GM21528 (cell line): ENCODE data around the gene VAV1.
A peak's percentile ranks its signal among the peaks of the same experiment; 100 is the strongest.
"Not testable (repeated sequence)": the region's sequence is repeated elsewhere in the genome, so short reads cannot be mapped to it uniquely, and the experiment has no call there.

Experiments
- ATAC-seq: cut with Tn5 transposase; IDR thresholded peaks from one replicate; pipeline ENCODE4 v1.9.1; 2021; ENCODE audit warnings: mild to moderate bottlenecking, moderate library complexity; ENCODE audit not compliant: unreplicated experiment, low FRiP score

Gene VAV1

DNA sequence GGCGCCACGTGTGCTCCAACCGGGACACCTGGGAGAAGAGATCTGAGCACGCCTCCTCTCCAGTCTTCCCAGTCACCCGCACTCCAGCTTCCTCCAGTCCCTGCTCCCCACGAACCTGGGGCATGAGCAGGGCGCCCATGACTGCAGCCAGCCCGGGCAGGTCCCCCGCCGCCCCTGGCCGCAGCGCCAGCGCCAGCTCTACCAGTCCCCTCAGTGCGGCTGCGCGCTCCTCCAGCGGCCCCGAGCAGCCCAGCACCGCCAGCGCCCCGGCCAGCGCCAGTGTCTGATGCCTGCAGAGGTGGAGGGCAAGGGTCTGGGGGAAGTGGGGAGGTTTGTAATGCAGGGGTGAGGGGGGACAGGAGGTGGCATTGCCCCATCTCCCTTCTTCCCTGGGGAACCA is 18.4 kb upstream of the VAV1 start:
- no peak for ATAC-seq

DNA sequence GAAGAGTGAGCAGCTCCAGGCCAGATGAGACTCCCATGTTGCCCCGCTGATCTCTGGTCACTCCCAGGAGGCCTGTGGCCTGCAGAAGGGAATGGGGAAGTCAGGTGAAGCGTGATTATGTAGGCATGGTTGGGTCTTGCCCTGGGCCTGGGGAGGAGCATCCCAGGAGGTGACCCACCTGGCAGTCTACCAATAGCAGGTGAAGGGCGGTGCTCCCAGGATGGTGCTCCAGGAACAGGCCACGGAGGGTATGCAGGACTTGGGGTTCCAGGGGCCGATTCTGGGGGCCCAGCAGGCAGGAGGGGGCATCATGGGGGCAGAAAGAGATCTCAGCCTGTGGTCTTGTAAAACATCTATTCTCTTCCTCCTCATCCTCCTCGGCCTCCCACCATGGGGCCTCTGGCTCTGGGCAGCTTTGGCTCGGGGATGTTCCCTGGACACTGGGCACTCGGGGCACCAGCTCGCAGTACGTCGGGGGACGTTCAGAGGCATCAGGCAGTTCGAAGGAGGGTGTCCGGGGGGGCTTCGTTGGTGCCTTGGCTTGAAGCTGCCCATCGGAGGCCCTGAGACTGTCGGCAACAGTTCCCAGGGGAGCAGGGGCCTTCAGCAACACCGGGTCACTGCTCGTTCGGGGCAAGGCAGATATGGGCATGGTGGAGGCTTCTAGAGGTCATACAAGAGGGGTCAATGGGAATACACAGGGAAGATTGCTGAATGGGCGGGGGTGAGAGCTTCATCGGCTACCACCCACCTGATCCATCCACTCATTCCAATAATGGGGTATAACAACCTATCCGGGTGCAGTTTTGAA is 17.6 kb upstream of the VAV1 start:
- ATAC-seq: no peak

DNA sequence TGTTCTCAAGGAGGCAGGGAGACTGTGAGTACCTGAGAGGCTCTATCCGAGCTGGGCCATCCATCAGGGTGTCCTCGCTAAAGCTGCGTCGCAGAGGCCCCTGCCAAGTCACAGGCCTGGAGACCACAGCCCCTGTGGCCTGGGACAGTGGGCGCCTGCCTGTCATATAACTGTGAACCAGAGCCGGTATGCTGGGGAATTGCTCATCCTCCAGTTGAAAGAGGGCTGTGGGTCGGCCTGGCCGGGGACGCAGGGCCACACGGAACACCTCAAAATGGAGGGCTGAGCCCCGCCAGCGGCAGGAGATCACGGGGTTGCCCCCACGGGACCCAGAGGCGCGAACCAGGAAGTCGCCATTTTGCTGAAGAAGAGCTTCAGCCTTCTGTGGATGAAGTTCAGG is 11.9 kb upstream of the VAV1 start:
- ATAC-seq: no peak

DNA sequence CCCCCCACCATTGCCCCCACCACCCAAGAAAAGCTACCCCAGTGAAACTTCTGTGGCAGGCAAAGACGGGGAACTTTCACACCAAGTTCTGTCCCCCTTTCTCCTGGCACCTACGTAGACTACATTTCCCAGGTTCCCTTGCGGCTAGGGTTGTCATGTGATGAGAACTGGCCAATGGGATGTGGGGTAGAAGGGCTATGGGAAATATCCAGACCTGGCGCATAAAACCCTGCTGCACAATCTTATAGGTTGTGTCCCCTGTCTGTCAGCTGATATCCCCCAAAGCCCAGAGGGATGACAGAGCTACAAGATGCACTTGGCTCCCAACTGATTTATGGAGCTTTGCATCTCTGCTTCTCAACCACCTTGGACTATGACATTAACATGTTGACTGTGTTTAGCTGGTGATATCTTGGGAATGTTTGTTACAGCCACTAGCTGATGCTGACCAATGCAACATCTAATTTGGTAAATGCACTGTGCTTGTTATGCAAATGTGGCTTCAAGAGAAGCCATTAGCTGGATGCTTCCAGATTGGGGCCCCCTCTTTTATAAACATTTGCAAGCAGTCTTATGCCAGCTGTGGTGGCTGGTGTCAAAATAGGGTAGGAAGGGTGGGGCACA is 11.3 kb upstream of the VAV1 start:
- no peak for ATAC-seq

DNA sequence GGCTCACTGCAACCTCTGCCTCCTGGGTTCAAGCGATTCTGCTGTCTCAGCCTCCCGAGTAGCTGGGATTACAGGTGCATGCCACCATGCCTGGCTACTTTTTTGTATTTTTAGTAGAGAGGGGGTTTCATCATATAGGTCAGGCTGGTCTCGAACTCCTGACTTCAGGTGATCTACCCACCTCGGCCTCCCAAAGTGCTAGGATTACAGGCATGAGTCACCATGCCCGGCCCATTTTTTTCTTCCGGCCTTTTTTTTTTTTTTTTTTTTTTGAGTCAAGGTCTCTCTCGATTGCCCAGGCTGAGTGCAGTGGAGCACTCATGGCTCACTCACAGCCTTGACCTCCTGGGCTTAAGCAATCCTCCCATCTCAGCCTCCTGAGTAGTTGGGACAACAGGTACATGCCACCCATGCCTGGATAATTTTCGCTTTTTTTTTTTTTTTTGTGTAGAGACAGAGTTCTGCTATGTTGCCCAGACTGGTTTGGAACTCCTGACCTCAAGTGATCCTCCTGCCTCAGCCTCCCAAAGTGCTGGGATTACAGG is 10.2 kb upstream of the VAV1 start:
- ATAC-seq: not testable (repeated sequence)

DNA sequence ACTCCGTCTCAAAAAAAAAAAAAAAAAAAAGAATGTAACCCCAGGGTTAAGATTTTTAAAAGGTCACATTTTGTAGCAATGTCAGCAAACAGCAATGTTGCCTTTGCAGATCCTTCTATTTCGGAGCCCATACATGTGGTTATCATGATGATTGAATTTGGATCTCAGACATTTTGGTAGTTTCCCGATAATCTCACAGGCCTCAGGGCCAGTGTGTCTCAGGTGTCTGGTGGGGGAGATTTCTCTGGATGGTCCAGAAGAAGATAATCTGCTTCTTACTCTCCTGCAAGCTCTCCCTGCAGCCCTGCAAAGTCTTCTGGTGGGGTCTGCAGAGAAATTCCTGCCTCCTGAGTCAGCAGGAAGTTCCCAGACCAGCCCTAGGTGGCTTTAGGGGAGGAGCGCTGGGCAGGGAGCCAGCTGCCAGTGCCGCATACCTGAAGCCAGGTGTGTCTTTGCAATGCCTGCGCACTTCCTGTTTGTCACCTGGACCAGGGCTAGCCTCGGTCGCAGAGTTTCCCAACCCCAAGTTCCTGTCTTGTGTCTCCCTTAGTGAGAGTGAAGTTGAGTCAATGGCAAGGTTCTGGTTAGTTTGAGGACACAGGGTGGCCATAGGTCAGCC is 6.7 kb upstream of the VAV1 start:
- no peak for ATAC-seq

DNA sequence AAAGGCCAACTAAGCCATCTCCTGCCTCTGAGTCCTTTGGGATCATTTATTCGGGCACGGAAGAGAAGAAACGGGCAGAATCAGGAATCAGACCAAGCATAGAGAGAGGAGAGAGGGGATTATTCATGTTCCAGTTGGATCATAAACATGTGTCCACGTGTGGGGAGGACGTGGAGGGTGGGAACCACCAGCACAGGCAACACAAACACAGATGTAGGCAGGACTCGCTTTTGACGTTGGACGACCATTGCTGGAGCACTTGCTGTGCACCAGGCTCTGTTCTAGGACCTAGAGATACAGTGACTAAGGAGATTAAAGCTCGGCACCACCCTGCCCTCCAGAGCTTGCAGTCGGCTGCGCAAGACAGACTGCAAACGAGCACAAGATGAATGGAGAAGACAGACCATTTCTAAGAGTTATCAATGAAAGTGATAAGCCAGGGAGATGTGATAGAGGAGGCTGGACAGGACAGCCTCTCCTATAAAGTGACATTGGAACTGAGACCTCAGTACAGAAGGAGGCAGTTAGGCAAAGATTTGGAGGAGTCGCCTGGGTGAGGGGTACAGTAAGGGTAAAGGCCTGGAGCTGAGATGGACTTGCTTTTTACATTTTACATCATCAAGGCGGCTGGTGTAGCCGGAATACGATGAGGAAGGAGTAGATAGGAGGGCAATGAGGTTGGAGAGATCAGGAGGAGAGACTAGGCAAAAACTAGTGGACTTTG is 6.0 kb upstream of the VAV1 start:
- no peak for ATAC-seq

DNA sequence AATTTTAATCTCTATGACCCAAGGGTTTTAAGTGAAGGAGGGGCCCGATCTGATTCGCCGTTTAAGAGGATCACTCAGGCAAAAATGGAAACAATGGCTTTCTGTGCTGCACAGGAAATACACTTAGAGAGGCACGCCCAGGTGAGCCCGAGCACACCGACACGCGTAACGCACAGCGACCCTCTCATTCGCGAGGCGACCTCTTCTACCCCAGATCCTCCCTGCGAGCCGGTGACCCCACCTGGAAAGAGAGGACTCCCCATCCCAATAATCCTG is 5.5 kb upstream of the VAV1 start:
- ATAC-seq: peak; percentile 24

DNA sequence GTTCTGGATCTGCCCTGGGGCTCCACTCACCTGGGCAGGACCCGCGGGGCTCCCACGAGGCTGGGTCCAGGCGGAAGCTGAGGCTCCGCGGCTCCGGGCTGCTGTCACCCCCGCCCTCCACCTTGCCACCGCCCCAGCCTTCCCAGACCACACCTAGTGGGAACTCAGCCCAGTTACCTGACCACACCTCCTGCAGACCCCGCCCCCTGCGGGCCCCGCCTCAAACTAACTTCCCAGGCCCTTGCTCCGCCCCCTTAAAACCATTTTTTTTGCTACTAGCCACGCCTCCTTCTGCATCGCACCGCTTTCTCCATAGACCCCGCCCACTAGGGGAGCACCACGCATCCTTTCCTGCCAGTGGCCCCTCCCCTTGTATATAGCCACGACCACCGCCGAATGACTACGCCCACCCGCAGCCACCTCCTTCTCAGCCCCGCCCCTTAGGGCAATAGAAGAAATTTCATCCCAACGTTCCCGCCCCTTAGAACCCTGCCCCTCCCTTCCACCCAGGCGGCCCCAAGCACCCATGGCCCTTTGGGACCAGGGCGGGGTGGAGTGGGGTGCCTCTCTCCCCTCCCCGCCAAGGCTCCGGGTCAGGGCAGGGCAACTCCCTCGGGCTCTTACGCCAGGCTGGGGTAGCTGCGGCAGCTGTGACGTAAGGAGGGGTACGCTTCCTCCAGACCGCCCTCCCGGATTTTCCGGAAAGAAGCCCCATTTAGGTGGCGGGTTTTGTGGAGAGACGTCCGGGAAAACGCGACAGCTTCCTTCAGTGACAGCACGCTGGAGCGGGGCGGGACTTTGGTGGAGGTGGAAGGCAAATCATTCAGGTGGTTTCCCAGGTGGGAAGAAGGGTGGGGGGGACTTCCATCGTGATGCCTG is 4.9 kb upstream of the VAV1 start, which contains the start of gene SH2D3A:
TSS of gene SH2D3A (minus strand) at position 79 of the 879 bp plus-strand sequence. CDS start 3,687 bp downstream, outside the sequence.
- peak; percentile 62 for ATAC-seq

DNA sequence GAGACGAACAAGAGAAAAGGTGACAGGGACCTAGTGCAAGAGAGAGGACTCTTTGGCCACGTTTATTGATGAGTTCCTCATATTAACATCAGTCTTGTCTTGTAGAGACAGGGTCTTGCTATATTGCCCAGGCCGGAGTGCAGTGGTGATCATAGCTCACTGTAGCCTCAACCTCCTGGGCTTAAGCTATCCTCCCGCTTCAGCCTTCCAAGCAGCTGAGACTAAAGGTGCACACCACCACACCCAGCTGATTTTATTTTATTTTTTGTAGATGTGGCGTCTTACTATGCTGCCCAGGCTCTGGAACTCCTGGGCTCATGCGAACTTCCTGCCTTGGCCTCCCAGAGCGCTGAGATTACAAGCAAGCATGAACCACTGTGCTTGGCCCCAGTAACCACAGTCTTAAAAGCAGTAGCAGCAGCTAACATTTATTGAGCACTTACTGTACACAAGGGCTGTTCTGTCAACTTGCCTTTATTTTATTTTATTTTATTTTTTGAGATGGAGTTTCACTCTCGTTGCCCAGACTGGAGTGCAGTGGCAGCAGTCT is 4.2 kb upstream of the VAV1 start:
- no peak for ATAC-seq

DNA sequence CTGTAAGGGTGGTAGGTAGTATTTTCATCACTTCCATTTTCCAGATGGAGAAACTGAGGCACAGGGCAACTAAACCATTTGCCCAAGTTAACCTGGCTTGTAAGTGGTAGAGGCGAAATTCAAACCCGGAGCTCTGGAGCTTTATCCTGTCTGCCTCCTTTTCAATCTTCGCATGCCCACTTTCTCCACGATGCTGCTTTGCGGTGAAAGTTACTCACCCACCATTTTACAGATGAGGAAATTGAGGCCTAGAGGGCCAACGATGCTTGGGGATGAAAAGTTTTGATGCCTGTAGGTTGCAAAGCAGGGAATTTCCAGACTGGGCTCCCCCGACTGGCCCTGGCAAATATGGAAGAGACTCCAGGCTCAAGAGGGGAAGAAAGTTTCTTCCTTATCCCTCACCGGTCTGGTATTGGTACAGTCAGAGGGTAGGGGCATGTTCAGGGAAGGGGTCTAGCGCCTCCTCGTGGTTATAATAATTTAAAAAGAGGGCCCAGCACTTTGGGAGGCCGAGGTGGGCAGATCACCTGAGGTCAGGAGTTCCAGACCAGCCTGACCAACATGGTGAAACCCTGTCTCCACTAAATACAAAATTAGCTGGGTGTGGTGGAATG is 3.4 kb upstream of the VAV1 start:
- ATAC-seq: no peak

DNA sequence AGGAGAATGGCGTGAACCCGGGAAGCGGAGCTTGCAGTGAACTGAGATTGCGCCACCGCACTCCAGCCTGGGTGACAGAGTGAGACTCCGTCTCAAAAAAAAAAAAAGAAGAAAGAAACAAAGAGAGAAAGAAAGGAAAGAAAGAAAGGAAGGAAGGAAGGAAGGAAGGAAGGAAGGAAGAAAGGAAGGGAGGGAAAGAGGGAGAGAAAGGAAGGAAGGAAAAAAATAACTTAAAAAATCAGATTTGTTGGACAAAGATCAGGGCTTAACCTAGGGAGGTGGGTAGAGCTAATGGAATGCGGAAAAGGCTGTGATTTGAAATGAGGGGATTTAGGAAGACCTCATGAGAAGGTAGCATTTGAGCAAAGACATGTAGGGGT is 870 bp upstream of the VAV1 start:
- not testable (repeated sequence) for ATAC-seq

DNA sequence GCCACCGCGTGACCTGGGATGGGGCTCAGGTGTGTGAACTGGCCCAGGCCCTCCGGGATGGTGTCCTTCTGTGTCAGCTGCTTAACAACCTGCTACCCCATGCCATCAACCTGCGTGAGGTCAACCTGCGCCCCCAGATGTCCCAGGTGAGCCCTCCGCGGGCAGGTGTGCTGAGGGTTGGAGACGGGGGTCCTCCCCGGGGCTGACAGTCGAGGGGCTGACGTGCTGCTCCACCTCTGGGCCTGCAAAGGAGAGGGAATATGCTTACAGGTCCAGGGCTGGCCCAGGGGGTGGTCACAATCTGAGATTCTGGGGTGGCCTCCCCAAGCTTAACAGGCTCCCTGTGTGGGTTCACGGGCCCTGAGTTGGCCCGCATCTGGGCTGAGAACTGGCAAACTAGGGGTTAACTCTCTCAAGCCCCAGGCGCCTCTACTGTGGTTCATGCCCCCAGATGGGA is 386 bp downstream of the VAV1 start:
- peak; percentile 12 for ATAC-seq

DNA sequence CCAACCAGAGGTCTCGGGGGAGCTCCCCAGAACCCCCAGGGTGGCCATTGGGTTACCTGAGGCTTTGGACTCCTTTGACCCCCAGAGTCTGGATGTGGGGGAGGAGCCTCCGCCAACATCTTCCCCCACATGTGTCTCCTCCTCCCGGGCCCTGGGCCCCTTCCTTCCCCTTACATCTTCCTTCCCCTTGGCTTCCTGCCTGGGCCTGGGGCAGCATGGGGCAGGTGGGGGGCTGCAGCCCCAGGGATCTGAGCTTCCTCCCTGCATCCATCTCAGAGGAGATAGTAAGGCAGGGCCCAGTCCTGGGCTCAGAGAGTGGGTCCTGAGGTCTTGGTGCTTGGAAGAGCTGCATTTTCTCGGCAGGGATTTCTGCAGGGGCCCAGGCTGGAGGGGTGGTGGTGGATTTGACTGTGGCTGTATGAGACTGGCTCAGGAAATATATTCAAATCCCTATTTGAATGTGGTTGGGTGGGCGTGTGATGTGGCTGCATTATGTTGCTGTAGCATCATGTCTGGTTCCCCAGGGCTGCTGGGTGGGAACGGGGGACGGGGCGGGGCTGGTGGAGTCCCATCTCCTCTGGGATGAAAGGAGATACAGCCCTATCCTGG is 919 bp downstream of the VAV1 start:
- ATAC-seq: peak; percentile 40

DNA sequence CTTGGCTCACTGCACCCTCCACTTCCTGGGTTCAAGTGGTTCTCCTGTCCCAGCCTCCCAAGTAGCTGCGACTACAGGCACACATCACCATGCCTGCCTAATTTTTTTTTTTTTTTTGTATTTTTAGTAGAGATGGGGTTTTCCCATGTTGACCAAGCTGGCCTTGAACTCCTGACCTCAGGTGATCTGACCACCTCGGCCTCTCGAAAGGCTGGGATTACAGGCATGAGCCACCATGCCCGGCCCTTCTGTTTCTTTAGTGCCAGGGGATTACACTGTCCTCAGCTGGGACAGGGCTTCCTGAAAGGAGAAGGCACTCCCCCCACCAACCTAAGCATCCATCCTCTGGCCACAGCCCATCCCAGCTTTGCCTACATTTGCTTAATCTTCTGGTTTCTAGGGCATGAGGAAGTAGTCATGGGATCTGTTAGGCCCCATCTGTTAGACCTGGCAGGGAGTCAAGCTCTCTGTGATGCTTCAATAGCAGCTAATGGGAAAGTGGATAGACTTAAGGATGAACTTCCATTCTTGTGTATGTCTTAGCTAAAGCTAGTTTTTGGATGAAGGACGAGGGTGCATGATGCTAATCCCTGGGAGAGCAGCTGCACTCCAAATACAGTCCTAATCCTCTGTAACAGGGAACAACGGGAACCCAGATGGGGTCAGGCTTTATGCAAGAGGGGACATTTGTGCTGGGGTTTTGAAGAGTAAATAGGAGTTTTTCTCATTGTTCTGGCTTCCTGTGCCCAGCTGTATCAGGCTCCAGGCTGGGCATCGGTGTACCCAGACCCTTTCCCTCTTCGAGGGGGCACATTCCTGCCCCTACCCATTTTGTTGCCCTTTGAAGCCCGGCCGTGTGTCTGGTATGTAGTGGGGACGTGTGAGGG is 2.6 kb downstream of the VAV1 start:
- no peak for ATAC-seq

DNA sequence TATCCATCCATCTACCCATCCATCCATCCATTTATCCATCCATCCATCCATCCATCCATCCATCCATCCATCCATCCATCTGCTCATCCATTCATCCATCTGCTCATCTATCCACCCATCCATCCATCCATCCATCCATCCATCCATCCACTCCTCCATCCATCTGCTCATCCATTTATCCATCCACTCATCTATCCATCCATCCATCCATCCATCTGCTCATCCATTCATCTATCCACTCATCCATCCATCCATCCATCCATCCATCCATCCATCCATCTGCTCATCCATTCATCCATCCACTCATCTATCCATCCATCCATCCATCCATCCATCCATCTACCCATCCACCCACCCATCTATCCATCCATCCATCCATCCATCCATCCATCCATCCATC is 3.5 kb downstream of the VAV1 start:
- ATAC-seq: not testable (repeated sequence)

DNA sequence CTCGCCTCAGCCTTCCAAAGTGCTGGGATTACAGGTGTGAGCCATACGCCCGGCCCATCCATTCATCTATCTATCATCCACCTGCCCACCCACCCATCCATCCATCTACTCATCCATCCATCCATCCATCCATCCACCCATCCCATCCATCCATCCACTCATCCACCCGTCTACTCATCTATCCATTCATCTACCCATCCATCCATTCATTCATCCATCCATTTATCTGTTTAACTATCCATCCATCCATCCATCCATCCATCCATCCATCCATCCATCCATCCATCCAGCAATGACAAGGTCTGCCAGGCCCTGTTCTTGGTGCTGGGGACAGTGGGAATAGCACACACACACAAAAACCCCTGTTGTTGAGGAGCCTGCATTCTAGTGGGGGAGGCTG is 4.5 kb downstream of the VAV1 start:
- no peak for ATAC-seq

DNA sequence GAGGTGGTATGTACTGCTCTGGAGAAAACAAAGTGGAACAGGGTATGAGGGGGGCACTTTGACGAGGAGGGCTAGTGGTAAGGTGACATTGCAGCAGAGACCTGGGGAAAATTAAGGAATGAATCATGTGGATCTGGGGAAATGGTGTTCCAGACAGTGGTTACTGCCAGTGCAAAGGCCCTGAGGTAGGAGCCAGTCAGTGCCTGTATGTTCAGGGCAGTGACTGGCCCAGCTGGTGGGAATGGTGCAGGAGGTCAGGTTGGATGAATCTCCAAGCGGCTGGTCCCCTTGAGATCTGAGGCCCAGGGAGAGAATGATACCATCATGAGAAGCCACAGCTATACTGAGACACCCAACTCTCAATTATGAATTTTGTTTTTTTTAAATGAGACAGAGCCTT is 4.9 kb downstream of the VAV1 start:
- no peak for ATAC-seq
